Activated CD4-positive, CD25-positive, alpha-beta regulatory T cell (primary cell): ENCODE data around the gene PRKACG.

Source experiments
- DNase-seq, 4 experiments: peaks; one replicate each; lab custom pipeline; 2025; lab: John Stamatoyannopoulos, UW

PRKACG gene

GRCh38 chr9:68981789-68982188 is 32.1 kb downstream of the PRKACG start:
- no peak for DNase-seq

DNA sequence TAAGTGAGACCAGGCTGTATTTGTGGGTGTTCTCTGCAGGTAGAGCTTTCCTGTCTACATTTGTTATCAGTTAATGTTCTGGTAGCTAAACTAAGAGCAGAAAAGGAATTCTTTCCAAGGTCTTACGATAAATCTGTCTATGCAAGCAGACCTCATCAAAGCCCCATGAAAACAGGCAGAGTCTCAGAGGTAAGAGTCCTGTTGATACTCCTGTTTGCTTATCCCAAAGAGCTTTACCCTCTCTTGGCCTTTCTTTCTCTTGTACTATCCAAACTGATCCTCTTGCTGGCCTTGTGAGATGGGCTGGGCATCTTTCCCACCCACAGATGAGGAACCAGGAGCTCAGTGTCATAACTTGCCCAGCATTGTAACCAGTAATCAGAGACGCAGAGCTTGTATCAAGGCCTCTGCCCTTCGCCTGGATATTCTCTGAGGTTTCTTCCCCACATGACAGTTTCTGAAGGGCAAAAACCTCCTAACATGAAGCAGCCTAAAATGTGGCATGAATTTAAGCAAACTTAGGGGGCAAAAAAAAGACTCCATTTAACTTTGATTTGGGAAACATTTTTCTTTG is 33.5 kb downstream of the PRKACG start:
- DNase-seq: no peak

GRCh38 chr9:68979538-68980314 is 34.2 kb downstream of the PRKACG start:
- DNase-seq: peak in 1 of 4 experiments; percentile 1

- no peak for DNase-seq
Measured at GRCh38 chr9:68978501-68978900, 35.4 kb downstream of the PRKACG start.

GRCh38 chr9:68978066-68978465 is 35.8 kb downstream of the PRKACG start:
- no peak for DNase-seq

- no peak for DNase-seq
Measured at GRCh38 chr9:68975365-68976043, 38.4 kb downstream of the PRKACG start.

- DNase-seq: no peak
Measured at GRCh38 chr9:68974901-68975300, 39.0 kb downstream of the PRKACG start.

DNA sequence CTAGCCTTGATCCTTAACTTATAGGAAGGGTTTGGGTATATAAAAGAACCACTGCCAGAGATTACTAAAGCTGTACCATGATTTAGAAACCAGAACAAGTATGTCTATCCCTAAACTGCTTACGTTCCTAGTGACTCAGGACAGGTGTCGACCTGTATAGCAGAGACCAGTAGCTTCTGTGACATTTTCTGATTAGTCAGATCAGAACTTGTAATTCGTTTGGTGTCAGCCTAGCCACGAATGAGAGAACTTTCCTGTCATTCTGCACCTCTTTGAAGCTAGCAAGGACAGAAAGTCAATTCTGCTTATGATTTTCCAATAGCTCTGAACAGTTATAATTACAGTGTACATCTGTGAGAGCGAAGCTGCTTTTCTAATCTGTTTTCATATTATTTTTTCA is 39.5 kb downstream of the PRKACG start:
- no peak for DNase-seq

GRCh38 chr9:68973619-68974018 is 40.3 kb downstream of the PRKACG start:
- DNase-seq: no peak

DNA sequence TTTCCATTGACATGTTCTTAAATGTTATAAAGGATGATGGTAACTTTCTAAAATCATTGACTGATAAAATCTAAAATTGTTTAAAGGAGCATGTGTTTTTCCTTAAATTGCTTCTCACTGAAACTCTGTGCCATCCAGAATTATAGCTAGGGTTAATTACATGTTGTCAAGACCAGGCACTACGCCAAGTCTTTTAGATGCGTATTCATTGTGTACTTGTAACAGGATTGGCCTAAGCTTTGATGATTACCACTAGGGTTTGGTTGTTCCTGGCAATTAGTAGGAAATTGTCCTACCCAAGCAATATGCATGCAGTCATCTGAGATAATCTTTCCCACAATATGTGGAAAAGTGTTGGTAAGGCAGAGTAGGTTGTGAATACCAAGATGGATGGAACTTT is 43.8 kb downstream of the PRKACG start:
- DNase-seq: no peak

DNA sequence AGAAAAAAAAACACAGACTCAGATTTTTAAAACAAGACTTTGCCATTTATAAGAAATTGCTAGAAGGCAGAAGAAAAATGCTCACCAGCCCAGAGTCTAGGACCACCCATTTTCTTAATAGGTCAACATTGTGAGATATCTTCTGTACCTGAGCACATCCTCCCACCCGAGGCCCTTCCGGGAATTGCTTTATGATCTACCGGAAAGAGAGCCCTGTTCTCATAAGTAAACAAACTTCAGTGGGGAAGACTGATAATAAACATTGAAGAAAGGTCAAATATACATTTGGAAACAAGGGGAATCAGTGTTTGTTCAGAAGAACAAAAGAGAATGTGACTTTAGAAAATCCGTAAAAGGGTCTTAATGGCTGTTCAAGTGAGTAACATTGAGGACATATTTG is 44.4 kb downstream of the PRKACG start:
- DNase-seq: no peak

GRCh38 chr9:68967800-68968199 is 46.1 kb downstream of the PRKACG start:
- DNase-seq: no peak

GRCh38 chr9:68966496-68966944 is 47.4 kb downstream of the PRKACG start:
- no peak for DNase-seq

DNA sequence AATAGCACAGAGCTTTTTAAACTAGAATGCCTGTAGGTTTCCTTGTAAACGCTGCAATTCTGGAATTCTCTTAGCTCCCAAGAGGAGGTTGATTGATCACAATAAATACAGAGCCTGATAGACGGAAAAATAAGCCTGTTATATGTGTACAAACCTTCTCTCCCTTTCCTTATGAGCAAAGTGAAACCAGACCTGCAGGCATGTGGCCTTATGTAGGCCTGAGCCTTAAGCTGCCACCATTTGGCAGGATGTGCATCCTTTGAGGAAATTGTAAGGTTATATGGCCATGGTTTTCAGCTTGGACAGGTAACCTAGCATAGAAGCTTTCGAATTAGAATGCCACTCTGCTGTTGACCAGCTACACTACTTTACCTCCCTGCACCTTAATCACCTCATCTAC is 49.1 kb downstream of the PRKACG start:
- DNase-seq: no peak

GRCh38 chr9:68964102-68964541 is 49.8 kb downstream of the PRKACG start:
- no peak for DNase-seq

GRCh38 chr9:68963416-68963815 is 50.5 kb downstream of the PRKACG start:
- no peak for DNase-seq
